Panc1 (cell line): ENCODE results near the gene ILK. TPM values are rescaled to one million over a fixed set of nuclear protein-coding genes. Genes with fewer than 3 reads are reported as not detected.

ENCODE experiments used
- ATAC-seq: fragments of 200-7000 bp; cut with Tn5 transposase; 2 replicates; pipeline ENCODE4 v1.9.1; 2020; ENCODE audit warnings: mild to moderate bottlenecking, moderate library complexity
- BruUV-seq: library from RNA; stranded (reverse); fragments of 400-500 nt; replicated peaks from 2 replicates; lab custom pipeline; 2021; lab: Mats Ljungman, UMichigan
- CTCF ChIA-PET: fragments of 300-600 bp; sonication (Branson Sonifier 250); formaldehyde crosslinking; loops from one replicate; lab custom pipeline; 2022; ENCODE audit warnings: antibody characterized with exemption; lab: Charles Lee
- POLR2A ChIA-PET: fragments of 300-600 bp; sonication (Branson Sonifier 250); formaldehyde crosslinking; loops from one replicate; lab custom pipeline; 2022; ENCODE audit warnings: antibody characterized with exemption; lab: Charles Lee
- DNase-seq: peaks from one replicate; pipeline ENCODE4 v3.0.0-alpha.2; 2010; ENCODE audit warnings: low read depth, low spot score
- H3K27ac ChIP-seq: 2 replicates; pipeline ENCODE4 v1.5.1; 2011; ENCODE audit warnings: mild to moderate bottlenecking, low read length, inconsistent platforms
- H3K27me3 ChIP-seq: fragments of 200-500 bp; sonication (Bioruptor generic); 2 replicates; pipeline ENCODE4 v1.6.0; 2014; ENCODE audit warnings: low read length, inconsistent platforms; ENCODE audit not compliant: control insufficient read depth, insufficient read depth
- H3K36me3 ChIP-seq: fragments of 200-500 bp; sonication (Bioruptor generic); 2 replicates; pipeline ENCODE4 v1.5.1; 2014; ENCODE audit warnings: inconsistent platforms, mild to moderate bottlenecking, low read length, moderate library complexity; ENCODE audit not compliant: control insufficient read depth, insufficient read depth
- H3K4me1 ChIP-seq: 2 replicates; pipeline ENCODE4 v1.5.1; 2011; ENCODE audit warnings: inconsistent platforms, mild to moderate bottlenecking, low read length, moderate library complexity; ENCODE audit not compliant: control insufficient read depth, insufficient read depth
- H3K4me3 ChIP-seq, 2 experiments: 2 replicates each; pipeline ENCODE4 v1.5.1; 2011 to 2012; ENCODE audit warnings: low read depth in 2 of 2, low read length in 2 of 2, mild to moderate bottlenecking in 2 of 2, inconsistent platforms in 1 of 2, moderate library complexity in 1 of 2
- H3K9me3 ChIP-seq: fragments of 200-500 bp; sonication (Bioruptor generic); 2 replicates; pipeline ENCODE4 v1.5.1; 2014; ENCODE audit warnings: low read depth, mild to moderate bottlenecking, inconsistent platforms, low read length, moderate library complexity; ENCODE audit not compliant: control insufficient read depth, insufficient read depth
- POLR2AphosphoS5 ChIP-seq: IDR thresholded peaks from 2 replicates; pipeline ENCODE4 v1.6.1; 2012; ENCODE audit warnings: mild to moderate bottlenecking, low read depth, low read length, moderate library complexity
- SIN3A ChIP-seq: IDR thresholded peaks from 2 replicates; pipeline ENCODE4 v1.6.1; 2012; ENCODE audit warnings: low read depth, mild to moderate bottlenecking, low read length, moderate library complexity, borderline replicate concordance; ENCODE audit not compliant: insufficient read depth
- TCF7L2 ChIP-seq: IDR thresholded peaks from 2 replicates; pipeline ENCODE4 v1.6.1; 2011; ENCODE audit warnings: mild to moderate bottlenecking, low read depth, low read length, inconsistent platforms
- in situ Hi-C: cut with HindIII; loops from 2 replicates; pipeline ENCODE4 v1.10.0; 2016; ENCODE audit warnings: low sequenced_read_pairs, low pct_unique_long_range_greater_than_20kb
- intact Hi-C: fragments of 100-400 bp; cut with micrococcal nuclease; formaldehyde crosslinking; loops from one replicate; pipeline ENCODE4 v1.10.0; 2022; ENCODE audit not compliant: unreplicated experiment
- total RNA-seq: library from RNA; stranded (reverse); gene quantifications from one replicate; pipeline ENCODE4 v1.2.1, GENCODE V29; 2021; ENCODE audit not compliant: unreplicated experiment
- TF ChIP-seq, protein P1 (sequence below): fragments of 450-650 bp; IDR thresholded peaks from 2 replicates; pipeline ENCODE4 v1.5.1; 2017; ENCODE audit warnings: mild to moderate bottlenecking
- TF ChIP-seq, protein P2 (sequence below), 2 experiments: IDR thresholded peaks; 2 replicates each; pipeline ENCODE4 v1.6.1; 2011 to 2012; ENCODE audit warnings: low read depth in 2 of 2, control low read depth in 1 of 2, low read length in 1 of 2, mild to moderate bottlenecking in 1 of 2, moderate library complexity in 1 of 2; ENCODE audit not compliant: insufficient read depth in 1 of 2

The ILK gene
- total RNA-seq, 1 experiment from 2014 or later = 204 TPM

DNA sequence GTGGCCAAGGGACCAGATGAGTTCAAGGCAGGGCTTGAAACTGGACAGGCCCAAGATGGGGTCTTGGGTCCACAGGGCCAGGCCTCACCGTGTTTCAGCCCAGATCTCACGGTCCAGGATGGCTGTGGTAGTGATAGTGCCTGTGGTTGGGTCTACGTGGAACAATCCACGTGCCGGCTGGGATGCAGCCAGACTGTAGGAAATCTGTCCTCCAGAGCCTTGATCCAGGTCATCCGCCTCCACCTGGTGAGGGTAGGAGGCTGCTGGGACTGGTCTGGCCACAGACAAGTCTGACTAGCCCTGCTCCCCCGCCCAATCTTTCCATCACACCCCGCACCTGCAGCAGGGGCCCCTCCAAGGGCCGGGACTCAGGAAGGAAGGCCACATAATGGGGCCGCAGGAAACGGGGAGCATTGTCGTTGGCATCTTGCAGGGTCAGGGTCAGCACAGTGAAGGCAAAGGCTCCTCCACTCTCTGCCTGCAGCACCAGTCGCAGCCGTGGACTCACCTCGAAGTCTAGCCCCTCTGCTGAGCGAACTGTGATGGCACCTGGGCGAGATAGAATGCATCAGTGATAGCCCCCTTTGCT is 22.4 kb downstream of the ILK start:
- H3K4me3 ChIP-seq = no peak overlapping the region
- CTCF ChIA-PET = interaction anchor here (0.5 kb wide), 1 partner anchor 111 kb away, joined by 4 read pairs; no protein-coding TSS in a partner anchor
- intact Hi-C loops = no loop called here

DNA sequence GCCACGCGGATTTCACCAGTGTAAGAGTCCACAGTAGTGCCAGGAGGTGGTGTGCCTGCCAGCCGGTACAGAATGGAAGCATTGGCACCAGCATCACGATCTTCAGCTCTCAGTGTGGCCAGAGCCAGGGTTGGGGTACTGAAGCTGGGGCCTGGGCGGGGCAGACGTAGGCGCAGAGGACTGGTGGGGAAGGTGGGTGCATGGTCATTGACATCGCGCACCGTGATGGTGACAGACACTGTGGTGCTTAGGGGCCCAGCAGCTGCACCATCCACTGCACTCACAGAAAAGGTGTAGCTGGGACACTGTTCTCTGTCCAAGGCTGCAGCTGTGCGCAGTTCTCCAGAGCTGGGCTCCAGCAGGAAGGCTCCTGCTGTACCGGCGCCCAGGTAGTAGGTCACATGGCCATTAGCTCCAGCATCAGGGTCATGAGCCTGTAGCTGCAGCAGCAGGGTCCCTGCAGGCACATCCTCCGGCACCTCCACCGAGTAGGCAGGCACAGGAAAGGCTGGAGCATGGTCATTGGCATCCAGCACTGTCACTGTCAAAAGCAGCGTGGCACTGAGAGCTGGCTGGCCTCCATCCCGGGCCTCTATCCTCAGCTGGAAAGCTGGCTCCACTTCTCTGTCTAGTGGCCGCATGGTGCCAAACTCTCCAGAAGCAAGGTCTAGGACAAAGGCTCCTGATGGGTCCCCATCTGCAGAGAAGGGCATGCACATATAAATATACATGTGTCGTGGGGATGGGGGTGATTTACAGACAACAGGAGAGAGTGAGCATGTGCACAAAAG is 23.6 kb downstream of the ILK start:
- CTCF ChIA-PET = no interaction called here

More for the DNA sequence above, 22.4 kb downstream of the ILK start:
- Histone ChIP-seq H3K27me3 (peaks cover 7% of the 10 kb centered on the region), H3K27ac (no peak overlapping the region), H3K36me3 (no peaks in the 10 kb centered on the region), H3K9me3 (no peaks in the 10 kb centered on the region), H3K4me1 (no peaks in the 10 kb centered on the region)
- TF ChIP-seq TCF7L2 (no peak), SIN3A (no peak), POLR2AphosphoS5 (no peak)
- TF ChIP-seq, protein P1, sequence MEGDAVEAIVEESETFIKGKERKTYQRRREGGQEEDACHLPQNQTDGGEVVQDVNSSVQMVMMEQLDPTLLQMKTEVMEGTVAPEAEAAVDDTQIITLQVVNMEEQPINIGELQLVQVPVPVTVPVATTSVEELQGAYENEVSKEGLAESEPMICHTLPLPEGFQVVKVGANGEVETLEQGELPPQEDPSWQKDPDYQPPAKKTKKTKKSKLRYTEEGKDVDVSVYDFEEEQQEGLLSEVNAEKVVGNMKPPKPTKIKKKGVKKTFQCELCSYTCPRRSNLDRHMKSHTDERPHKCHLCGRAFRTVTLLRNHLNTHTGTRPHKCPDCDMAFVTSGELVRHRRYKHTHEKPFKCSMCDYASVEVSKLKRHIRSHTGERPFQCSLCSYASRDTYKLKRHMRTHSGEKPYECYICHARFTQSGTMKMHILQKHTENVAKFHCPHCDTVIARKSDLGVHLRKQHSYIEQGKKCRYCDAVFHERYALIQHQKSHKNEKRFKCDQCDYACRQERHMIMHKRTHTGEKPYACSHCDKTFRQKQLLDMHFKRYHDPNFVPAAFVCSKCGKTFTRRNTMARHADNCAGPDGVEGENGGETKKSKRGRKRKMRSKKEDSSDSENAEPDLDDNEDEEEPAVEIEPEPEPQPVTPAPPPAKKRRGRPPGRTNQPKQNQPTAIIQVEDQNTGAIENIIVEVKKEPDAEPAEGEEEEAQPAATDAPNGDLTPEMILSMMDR = no peak
- TF ChIP-seq, protein P2, sequence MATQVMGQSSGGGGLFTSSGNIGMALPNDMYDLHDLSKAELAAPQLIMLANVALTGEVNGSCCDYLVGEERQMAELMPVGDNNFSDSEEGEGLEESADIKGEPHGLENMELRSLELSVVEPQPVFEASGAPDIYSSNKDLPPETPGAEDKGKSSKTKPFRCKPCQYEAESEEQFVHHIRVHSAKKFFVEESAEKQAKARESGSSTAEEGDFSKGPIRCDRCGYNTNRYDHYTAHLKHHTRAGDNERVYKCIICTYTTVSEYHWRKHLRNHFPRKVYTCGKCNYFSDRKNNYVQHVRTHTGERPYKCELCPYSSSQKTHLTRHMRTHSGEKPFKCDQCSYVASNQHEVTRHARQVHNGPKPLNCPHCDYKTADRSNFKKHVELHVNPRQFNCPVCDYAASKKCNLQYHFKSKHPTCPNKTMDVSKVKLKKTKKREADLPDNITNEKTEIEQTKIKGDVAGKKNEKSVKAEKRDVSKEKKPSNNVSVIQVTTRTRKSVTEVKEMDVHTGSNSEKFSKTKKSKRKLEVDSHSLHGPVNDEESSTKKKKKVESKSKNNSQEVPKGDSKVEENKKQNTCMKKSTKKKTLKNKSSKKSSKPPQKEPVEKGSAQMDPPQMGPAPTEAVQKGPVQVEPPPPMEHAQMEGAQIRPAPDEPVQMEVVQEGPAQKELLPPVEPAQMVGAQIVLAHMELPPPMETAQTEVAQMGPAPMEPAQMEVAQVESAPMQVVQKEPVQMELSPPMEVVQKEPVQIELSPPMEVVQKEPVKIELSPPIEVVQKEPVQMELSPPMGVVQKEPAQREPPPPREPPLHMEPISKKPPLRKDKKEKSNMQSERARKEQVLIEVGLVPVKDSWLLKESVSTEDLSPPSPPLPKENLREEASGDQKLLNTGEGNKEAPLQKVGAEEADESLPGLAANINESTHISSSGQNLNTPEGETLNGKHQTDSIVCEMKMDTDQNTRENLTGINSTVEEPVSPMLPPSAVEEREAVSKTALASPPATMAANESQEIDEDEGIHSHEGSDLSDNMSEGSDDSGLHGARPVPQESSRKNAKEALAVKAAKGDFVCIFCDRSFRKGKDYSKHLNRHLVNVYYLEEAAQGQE (IDR thresholded peaks at IDR 0.05; ENCODE audit: insufficient read depth in 1 of 2, low read depth in 2 of 2, low read length in 1 of 2) = no peak
- BruUV-seq = no TSS peak
- DNase-seq = no peak
- POLR2A ChIA-PET = no interaction called here
- ATAC-seq = no peak
- in situ Hi-C loops = no loop called here

More for the DNA sequence above, 23.6 kb downstream of the ILK start:
- POLR2A ChIA-PET = no interaction called here
- TF ChIP-seq, protein P2 (IDR thresholded peaks at IDR 0.05; ENCODE audit: insufficient read depth in 1 of 2, low read depth in 2 of 2, low read length in 1 of 2) = no peak
- TF ChIP-seq, protein P1 = no peak
- no peak for TF ChIP-seq POLR2AphosphoS5
- H3K4me3 ChIP-seq = no peak overlapping the region
- no peak for ATAC-seq
- H3K27me3 ChIP-seq = peaks cover 7% of the 10 kb centered on the region
- H3K27ac ChIP-seq = no peak overlapping the region
- DNase-seq = no peak
- H3K9me3 ChIP-seq = no peaks in the 10 kb centered on the region
- BruUV-seq = no TSS peak
- intact Hi-C loops (no loop called here), in situ Hi-C loops (no loop called here)
- no peaks in the 10 kb centered on the region for H3K4me1 ChIP-seq
- no peaks in the 10 kb centered on the region for H3K36me3 ChIP-seq
